Daoy (cell line): ENCODE results near the gene FHIP1A. TPM values are rescaled to one million over a fixed set of nuclear protein-coding genes. Genes with fewer than 3 reads are reported as not detected.

Experiments
- DNase-seq: peaks from one replicate; pipeline ENCODE4 v3.0.0-alpha.2; 2015; ENCODE audit warnings: low read depth
- total RNA-seq: library from RNA; depleted of rRNA; stranded (reverse); fragments of >200 nt; shearing (Covaris generic); gene quantifications from 2 replicates; pipeline ENCODE4 v1.2.3, GENCODE V29; 2014

Gene FHIP1A
- total RNA-seq, 1 experiment from 2014 or later: 2.1 TPM

DNA sequence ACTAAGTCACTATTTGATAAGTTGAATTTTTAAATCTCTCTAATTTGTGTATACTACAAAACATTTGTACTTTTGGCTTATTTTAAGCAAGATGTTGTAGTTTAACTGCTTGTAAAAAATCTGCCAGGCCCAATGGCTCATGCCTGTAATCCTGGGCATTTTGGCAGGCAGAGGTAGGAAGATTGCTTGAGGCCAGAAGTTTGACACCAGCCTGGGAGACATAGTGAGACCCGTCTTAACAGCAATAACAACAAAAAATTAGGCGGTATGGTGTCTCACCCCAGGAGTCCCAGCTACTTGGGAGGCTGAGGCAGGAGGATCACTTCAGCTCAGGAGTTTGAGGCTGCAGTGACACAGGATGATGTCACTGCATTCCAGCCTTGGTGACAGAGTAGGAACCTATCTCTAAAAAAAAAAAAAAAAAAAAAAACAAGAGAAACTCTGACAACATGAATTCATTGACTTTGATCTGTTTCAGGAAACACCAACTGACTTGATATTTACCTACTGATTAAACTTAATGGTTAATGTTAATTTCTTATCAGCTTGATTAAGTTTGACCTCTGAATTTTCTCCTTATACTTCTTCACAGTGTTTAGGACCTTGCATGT, 8.9 kb downstream of the FHIP1A start:
- DNase-seq: peak; percentile 19

DNA sequence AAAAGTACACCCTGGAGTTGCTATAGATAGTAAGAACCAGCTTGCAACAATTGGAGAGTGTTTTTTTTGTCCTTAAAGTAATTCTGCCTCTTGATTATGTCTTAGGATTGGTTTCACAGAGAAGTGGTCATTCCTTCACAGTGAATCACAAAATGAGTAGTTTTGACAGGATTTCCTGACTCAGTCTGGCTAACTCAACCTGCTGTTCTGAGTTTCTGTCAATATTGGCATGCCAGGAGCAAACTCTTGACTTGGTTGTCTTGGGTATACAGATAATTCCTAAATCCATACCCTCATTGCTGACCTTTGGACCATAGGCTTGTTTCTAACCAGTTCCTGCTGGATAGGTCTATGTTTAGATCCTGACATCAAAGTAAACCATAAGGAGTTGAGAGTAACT, 9.4 kb downstream of the FHIP1A start:
- DNase-seq: peak; percentile 57

DNA sequence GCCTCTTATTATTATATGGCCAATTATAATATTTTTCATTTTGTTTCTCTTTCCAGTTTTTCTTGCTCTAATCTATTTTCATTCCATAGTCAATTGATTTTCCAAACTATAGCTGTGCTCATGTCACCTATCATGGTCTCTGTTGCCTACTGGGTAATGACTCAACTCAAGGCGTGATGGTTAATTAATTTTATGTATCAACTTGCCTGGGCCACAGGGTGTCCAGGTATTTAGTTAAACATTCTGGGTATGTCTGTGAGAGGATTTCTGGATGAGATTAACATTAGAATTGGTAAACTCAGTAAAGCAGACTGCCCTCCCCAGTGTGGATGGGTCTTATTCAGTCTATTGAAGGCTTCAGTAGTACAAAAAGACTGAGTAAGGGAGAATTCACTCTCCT, 9.9 kb downstream of the FHIP1A start:
- DNase-seq: no peak

DNA sequence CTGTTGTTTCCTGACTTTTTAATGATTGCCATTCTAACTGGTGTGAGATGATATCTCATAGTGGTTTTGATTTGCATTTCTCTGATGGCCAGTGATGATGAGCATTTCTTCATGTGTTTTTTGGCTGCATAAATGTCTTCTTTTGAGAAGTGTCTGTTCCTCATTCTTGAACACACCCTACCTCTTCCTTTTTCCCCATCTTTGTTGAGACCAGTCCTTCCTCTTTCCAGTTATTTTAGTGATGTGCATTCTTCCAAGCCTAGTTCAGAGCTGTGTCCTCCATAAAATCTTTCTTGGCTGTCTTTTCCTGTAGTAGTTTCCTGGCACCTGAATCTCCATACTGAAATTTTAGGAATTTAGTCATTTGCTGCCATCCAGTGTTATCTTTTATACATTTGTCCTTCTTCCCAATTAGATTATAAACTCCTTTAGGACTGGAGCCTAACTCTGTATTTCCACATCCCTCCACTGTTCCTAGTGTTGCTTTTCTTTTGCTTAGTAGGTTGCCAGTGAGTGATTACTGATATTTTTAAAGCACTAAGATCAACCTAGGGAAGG, 11.4 kb downstream of the FHIP1A start:
- DNase-seq: no peak

DNA sequence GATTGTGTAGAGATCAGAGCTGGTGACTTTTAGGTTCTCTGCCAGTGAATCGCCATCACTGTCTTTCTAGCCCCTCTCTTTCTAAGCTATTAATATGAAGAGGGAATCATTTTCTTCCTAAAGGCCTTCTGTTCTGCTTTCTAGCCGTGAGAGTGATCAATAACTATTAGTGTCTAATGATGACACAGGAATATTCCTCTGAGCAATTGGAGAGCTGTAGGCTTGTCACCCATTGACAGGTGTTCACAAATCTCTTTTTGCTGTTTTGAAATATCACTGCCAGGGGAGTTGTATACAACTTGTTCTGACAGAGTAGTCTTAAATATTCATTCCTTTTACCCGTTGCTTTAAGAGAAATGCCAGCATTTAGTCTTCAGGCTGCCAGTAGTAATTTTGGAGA, 13.9 kb downstream of the FHIP1A start:
- DNase-seq: no peak

DNA sequence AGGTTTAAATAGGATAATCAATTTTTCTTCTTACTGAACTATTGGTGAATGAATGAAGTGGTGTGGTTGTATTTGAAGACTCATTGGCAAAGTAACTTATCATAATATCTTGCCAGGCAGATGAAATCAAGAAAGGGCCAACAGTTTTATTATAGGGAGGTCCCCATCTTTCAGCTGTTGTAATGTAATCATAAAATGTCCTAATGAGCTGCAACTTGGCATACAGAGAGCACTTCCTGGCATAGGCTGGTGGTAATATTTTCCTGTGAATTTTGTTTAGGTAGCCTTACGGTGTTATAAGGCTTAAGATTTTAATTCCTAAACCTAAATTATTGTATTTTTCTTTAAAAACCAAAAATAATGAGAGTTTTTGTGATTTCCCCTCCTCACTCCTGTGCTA, 17.5 kb downstream of the FHIP1A start:
- no peak for DNase-seq

DNA sequence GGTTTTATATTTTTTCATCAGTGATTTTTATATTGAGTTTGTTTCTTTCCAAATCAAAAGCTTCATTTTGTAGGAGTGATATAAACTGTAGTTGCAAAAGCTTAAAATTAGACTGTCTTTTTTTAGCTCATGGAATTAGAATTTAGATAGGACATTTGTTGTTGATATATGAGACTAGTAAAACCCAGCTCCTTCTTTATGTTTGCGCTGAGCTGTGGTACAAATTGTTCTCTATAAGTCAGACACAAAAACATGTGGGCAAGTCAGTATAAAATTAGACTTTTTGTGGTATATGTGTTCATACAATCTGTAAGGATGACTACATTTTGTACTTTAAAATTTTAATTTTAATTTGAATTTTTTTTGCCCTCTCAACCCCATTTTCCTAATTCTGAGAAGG, 18.3 kb downstream of the FHIP1A start:
- DNase-seq: no peak

DNA sequence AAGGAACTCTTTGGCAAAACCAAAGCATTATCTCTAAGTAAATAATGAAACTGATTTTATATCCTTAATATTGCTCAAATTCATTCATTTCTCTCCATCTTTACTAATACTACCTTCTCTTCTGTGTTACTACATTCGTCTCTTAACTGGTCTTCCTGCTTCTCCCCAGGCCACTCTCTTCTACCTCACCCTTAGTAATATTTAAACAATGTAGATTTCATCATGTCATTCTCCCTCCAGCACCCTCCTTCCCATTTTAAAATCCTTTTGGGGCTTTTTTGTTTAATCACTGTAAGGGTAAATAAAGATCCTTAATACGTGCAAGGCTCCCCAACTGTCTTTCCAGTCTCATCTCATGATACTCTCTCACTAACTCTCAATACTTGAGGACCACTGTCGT, 19.4 kb downstream of the FHIP1A start:
- no peak for DNase-seq

DNA sequence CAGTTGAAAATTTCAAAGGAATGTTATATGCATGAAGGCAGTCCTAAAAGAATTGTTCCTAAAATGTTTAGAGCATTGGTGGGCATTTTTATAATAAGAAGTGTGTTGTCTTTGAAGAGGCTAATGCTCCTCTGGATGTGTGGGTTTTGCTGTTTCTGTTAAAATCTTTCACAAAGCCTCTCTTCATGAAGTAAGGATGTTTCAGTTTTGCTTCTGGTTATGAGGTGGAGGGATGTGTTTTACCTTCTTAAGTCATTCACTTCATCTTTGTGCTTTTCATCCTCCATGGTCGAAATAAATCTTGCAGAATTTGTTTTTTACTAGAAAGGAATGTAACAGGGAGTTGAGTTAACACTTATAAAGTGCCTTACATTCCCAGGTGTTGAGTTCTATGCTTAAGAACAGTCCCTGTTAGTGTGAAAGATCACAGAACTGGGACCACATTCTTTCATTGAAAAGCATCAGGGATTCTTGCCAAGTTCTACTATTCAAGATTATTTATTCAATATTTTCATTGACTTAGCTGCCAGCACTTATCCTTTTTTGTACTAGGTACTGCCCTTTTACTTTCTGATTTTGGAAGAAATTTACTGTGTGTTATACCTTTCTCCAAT, 21.1 kb downstream of the FHIP1A start:
- no peak for DNase-seq

DNA sequence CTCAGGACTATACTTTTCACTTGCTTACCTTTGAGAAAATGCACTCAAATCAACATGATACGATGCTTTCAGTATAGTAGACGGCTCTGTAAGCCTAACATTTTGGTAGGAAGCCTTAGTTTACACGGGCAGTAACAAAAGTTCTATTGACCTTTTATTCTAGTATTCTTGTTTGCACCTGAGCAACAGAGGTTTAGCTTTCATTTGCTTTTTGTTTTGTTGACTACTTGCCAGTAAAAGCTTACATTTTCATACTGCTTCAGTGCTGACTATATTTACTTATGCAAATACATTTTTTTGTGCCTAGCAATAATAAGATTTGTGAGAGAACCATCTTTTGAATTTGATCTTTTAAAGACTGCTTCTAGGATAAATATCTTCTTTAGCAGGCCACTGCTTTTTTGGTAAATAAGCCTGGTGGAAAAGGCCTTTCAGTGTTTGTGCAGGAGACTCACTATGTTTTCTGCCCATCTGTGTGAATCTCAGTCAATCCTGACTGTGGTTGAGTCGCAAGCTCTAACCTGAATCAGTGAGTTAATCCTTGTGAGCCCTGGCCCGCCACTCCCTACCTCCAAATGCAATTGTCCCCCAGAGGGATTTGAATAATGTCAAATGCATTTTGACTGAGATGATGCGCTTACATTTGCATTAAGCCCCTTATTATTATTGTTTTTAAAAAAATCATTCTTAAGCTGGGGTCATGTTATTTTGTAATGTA, 21.9 kb downstream of the FHIP1A start:
- no peak for DNase-seq

DNA sequence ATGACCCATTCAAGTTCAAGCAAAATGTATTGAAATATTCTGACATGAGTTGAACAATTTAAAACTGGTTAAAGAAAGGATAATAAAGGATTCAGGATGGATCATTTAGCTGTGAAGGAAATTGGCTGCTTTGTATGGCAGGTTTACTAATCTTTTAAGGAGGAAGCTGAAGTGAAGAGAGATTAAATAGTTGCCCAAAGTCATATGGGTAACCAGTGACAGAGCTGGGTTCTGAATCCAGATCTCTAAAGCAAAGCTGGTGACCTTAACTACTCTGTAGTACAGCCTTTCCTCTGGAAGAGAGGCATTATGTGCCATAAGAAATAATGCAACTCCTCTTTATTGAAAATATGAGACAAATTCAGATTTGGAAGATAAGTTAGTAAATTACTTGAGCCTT, 22.8 kb downstream of the FHIP1A start:
- DNase-seq: no peak

DNA sequence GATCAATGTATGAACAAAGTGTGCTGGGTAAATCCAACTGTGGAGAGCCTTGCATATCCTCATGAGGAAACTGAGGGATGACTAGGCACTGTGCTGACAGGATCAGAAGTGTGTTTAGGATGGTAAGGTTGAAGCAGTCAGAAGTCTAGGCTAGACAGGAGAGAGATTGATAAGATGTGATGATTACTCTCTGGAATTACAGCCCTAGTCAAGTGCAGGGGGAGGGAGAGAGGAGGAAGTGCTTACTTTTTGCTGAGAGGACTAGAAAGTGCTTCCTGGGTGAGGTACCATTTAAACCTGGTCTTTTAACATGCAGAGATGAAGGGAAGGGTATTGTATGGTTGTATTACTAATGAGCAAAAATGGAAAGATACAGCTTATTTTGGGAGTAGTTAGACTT, 23.7 kb downstream of the FHIP1A start:
- DNase-seq: no peak

DNA sequence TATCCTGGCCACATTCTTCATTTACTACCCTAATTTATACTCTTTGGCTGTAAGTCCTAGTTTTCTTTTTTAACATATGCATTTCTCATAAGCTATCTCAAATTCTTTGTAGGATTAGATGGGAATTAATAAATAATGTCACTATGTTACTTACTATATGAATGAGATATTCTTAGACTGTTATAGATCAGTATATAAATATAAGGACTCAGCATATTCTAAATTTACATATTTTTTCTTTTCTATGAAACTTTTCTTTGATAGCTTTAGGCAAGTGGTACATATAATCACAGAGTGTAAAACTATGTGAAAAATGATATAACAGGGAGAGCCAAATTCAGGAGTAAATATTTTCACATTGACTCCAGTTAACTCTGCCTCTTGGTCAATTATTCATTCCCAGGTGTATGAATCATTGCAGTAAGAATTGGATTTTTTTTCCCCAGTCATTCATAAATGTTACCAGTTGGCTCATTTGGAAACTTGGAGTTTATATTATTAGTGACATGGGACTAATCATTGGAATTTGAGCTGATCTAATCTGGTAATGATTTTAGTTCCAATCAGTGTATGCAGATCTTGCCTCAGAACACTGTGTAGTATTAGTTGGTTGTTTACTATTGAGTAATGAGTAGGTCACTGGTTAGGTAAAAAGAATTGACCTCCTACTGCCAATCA, 25.3 kb downstream of the FHIP1A start:
- DNase-seq: no peak

DNA sequence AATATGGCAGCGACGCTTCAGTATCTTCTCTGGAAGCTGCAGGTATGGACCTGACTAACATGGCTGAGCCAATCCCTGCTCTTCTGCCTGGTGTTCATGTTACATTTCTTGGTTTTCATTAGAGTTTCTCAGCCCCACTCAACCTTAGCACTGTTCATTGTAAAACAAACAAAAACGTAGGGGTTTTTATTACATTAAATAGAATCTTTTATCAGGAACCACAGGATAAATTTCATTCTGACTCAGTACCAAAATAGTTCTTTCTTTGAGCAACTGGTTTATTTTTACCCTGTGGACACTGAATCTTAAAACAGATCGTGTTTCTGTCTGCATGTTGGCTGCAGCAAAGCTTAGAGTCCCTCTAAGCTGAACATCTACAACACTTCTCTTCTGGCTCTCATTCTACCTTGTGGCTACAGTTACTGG, 27.1 kb downstream of the FHIP1A start:
- DNase-seq: no peak

DNA sequence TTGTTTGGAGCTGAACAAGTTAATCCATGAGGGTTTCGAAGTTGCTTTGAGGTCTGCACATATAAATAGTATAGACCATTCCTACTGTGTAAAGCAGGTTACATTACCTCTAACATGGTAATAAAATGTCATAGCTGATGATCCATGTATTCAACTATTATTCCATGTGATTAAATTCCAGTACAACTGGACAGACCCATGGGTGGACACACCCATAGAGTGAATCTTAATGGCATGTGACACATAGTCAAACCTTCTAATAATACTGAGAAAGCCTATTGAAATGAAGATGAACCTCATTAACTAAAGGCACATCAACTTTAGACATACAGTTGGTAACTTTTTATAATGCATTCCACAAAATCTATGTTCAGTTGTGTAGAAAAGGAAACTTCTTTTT, 28.5 kb downstream of the FHIP1A start:
- DNase-seq: no peak

DNA sequence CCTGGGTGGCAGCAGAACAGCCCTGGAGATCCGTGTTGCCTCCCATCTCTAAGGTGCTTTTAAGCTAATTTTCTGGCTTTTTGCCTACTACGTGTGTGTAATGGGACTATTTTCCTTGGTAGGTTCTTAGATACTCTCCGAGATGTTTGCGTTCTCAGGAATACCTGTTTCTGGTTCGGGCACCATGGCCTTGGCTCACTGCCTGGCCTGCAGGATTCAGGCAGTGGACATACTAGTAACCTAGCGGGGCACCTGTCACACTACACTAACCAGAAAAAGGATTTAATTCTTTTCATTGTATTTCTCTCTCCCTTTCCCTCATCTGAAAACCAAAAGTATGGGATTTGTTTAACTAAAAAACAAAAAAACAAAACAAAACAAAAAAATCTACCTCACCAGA, 29.2 kb downstream of the FHIP1A start:
- no peak for DNase-seq

DNA sequence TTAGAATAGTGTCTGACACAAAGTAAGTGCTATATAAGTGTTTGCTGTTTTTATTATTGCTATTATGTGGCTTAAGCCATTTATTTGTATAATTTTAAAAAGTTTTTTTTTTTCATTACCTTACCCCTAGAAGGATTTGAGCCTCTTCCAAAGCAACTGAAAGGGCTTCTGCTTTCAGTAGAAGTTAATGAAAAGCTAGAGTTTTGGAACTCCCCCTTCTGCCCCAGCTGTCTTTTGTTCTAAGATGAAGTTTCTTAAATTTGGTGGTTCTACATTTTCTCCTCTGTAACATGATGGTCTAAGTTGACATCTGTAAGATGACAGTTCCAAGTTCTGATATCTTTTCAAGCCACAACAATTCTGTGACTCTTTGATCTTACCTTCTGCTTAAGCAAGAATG, 30.3 kb downstream of the FHIP1A start:
- no peak for DNase-seq

DNA sequence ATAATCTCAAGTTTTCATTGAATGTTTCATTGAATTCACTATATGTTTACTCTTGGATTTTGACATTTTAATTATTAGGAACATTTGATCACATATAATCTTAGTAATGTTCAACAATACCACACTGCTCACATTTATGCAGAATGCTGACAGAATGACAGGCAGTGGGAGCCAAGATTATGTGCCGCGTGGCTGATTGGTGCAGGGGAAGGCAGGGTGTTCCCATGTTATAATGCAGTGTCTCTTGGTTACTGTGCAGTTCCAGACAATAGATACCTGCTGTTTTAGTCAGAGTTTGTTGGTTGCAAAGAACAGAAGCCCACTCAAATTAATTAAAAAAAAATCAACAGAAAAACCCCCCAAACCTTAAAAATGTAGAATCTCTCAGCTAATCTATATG, 33.0 kb downstream of the FHIP1A start:
- no peak for DNase-seq

DNA sequence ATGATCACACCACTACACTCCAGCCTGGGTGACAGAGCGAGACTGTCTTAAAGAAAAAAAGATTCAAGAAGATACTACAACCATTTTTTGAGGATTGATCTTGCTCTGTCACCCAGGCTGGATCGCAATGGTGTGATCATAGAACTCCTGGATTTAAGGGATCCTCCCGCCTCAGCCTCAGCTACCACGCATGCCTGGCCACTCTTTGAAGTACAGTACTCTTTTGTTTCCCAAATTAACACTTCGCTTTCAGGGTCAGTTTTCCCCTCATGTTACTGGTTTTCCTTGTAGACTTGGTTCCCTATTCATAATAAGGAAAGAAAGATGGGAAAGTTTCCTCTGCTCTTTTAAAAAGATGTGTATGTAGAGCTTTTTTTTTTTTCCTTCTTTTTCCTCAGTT, 34.3 kb downstream of the FHIP1A start:
- DNase-seq: no peak

DNA sequence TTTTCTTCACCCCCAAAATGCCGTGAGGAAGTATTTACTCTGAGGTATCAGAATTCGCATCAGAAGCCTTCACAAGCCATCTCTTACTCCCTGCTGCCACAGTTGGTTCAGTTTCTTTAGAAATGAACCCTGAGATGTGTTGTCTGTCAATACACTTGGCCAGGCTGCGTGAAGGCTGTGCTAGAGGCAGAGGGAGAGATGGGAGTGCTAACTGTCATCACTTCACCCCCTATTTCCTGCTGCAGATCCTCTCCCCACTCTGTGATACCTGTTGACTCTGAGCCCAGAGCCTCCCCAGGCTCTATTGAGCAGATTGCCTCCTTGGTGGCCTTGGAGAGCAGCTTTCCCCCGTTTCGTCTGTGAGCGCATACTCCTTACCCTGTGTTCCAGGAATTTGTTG, 34.8 kb downstream of the FHIP1A start:
- no peak for DNase-seq

DNA sequence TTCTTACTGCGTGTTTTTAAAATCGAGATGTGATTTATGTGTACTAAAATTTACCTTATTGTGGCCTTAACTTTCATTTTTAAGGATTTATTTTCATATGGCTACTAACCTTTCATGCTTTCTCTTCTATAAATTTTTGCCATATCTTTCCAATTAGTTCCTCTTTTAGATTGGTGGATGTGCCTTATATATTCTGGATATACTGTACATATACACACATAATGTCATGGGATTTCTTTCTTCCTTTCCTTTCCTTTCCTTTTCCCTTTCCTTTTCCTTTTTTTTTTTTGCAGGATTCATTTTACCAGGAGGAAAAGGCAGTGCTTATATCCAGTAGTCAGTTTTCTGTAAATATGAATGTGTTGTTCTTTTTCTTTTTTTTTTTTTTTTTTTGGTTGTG, 37.2 kb downstream of the FHIP1A start:
- no peak for DNase-seq

DNA sequence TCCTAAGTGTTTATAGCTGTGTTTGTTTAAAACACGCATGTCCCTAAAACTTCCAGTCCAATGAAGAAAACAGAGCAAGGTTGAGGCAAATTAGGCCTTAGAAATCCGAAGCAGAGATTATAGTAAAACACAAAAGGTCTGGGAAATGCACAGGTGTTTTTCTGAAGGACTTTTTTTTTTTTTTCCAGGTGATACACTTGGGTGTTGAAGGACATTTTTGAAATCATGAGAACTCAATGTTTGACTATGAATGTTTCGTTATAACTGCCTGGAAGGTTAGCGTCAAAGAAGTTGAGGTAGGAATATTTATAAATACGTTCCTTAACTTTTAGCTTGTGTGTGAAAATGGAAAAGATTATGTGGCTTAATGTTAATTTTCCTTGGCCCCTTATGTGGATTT, 45.5 kb downstream of the FHIP1A start:
- no peak for DNase-seq

DNA sequence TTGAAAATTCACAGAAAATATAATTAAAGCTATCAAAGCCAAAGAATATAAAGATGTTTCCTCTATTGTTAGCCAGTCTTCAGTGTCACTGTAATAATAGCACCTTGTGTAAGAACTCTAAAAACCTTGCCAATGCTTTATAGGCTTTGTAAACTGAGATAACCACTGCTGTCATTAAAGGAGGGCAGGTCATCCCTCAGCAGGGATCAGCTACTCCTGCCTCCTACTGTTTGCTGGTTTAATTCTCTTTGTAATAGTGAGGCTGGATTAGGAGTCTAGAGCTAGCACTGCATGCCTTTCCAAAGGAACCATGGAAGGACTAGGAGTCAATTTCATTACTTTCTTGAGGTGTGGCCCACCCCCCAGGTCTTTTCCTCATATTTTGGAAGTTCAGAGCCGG, 46.2 kb downstream of the FHIP1A start:
- DNase-seq: no peak
